ENCODE results near the gene MVB12B. TPM values are rescaled to one million over a fixed set of nuclear protein-coding genes. Genes with fewer than 3 reads are reported as not detected.

MVB12B gene
- total RNA-seq, 1 experiment from 2014 or later: 5.8 TPM

DNA sequence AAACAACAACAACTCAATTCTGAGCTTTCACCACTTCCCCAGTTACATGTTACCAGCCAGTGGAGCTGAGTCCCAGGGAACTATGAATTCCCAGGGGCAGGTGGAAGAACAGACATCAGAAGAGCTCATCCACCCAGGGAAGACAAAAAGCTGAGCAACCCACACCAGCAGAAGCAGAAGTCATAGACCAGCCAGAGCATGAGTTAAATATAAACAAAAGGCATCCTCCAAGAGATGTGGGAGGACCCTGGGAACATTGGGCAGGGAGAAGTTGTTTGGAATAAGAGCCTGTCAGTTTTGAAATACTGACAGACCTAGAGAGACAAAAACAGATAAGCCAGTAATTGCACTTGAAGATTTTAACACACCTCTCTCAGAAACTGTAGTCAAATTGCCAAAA, 184.8 kb downstream of the MVB12B start:
- Histone ChIP-seq H4K20me1 (ENCODE audit: control insufficient read depth, insufficient read depth, insufficient read length) (no peaks in the 10 kb centered on the region), H3K79me1 (ENCODE audit: insufficient read depth, low read depth, low read length, poor library complexity, severe bottlenecking) (no peaks in the 10 kb centered on the region), H2BK15ac (ENCODE audit: low read depth, low read length) (no peak overlapping the region), H2BK120ac (ENCODE audit: low read depth, low read length, poor library complexity, severe bottlenecking) (no peak overlapping the region), H3K4ac (ENCODE audit: low read depth, low read length) (no peak overlapping the region), H3K9me3 (ENCODE audit: control insufficient read depth, low read depth, low read length) (no peaks in the 10 kb centered on the region), H2AK5ac (ENCODE audit: insufficient read length, low read length) (no peak overlapping the region), H3K4me2 (ENCODE audit: insufficient read depth, insufficient read length, low read length) (no peak overlapping the region), H2BK20ac (ENCODE audit: low read depth, low read length, poor library complexity, severe bottlenecking) (no peak overlapping the region), H3K56ac (ENCODE audit: insufficient read length, low read depth, low read length) (no peak overlapping the region), H3K9ac (ENCODE audit: extremely low read depth, insufficient read length, low read length) (no peak overlapping the region), H3K4me1 (ENCODE audit: insufficient read depth, low read length) (no peaks in the 10 kb centered on the region), H2AFZ (ENCODE audit: low read length) (no peak overlapping the region), H3K27ac (ENCODE audit: insufficient read length, low read depth, low read length) (no peak overlapping the region), H3T11ph (ENCODE audit: low read length) (no peak overlapping the region), H3K18ac (ENCODE audit: insufficient read length, low read depth, low read length) (no peak overlapping the region), H2BK12ac (ENCODE audit: insufficient read length, low read depth, low read length) (no peak overlapping the region), H3K79me2 (ENCODE audit: insufficient read depth, low read length) (no peaks in the 10 kb centered on the region), H3K23me2 (ENCODE audit: insufficient read length, low read depth, low read length, poor library complexity, severe bottlenecking) (no peaks in the 10 kb centered on the region), H4K5ac (ENCODE audit: insufficient read length, low read depth, low read length) (no peak overlapping the region), H4K8ac (replicated peaks; ENCODE audit: insufficient read length, low read depth, low read length) (no peak overlapping the region), H4K91ac (ENCODE audit: insufficient read length, low read depth, low read length) (no peak overlapping the region), H3K14ac (ENCODE audit: insufficient read depth, low read length) (no peak overlapping the region), H3K27me3 (ENCODE audit: insufficient read depth, low read length) (no peaks in the 10 kb centered on the region), H2BK5ac (ENCODE audit: insufficient read length, low read length) (no peak overlapping the region), H3K23ac (ENCODE audit: insufficient read length, low read depth, low read length) (no peak overlapping the region)
- peaks cover 27% of the 10 kb centered on the region for H3K27me3 Mint-ChIP-seq (ENCODE audit: low read depth)
- H3K4me1 Mint-ChIP-seq: peaks cover 10 to 29% of the 10 kb centered on the region in 2 experiments
- no peaks in the 10 kb centered on the region for H3K36me3 Mint-ChIP-seq (ENCODE audit: insufficient read depth in 1 of 3, low read depth in 3 of 3)
- no peak overlapping the region for H3K4me3 Mint-ChIP-seq
- no peak for DNase-seq
- TF ChIP-seq, protein P1, sequence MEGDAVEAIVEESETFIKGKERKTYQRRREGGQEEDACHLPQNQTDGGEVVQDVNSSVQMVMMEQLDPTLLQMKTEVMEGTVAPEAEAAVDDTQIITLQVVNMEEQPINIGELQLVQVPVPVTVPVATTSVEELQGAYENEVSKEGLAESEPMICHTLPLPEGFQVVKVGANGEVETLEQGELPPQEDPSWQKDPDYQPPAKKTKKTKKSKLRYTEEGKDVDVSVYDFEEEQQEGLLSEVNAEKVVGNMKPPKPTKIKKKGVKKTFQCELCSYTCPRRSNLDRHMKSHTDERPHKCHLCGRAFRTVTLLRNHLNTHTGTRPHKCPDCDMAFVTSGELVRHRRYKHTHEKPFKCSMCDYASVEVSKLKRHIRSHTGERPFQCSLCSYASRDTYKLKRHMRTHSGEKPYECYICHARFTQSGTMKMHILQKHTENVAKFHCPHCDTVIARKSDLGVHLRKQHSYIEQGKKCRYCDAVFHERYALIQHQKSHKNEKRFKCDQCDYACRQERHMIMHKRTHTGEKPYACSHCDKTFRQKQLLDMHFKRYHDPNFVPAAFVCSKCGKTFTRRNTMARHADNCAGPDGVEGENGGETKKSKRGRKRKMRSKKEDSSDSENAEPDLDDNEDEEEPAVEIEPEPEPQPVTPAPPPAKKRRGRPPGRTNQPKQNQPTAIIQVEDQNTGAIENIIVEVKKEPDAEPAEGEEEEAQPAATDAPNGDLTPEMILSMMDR (conservative IDR thresholded peaks at IDR 0.05): no peak
- no peak overlapping the region; a peak in 1 of 7 replicates for H3K27ac Mint-ChIP-seq
- H3K9me3 Mint-ChIP-seq: no peaks in the 10 kb centered on the region
